Large intestine (tissue), 3 donors: Measurements from ENCODE around the gene ACBD6. TPM values are rescaled to one million over a fixed set of nuclear protein-coding genes. Genes with fewer than 3 reads are reported as not detected.
"Not testable (repeated sequence)": the region's sequence is repeated elsewhere in the genome, so short reads cannot be mapped to it uniquely, and the experiment has no call there.

ENCODE experiments used
- DNase-seq, 2 donors: peaks; one replicate each; pipeline versions ENCODE4 v3.0.0 to v3.0.0-alpha.2; 2013
- H3K27ac ChIP-seq: one replicate; pipeline ENCODE4 v1.5.1; 2013; ENCODE audit warnings: low read length
- H3K27me3 ChIP-seq: 2 replicates; pipeline ENCODE4 v1.6.1; 2013; ENCODE audit warnings: low read length; ENCODE audit not compliant: control insufficient read depth, insufficient read depth
- H3K36me3 ChIP-seq: 2 replicates; pipeline ENCODE4 v1.6.1; 2013; ENCODE audit warnings: low read length; ENCODE audit not compliant: control insufficient read depth, insufficient read depth
- H3K4me1 ChIP-seq: one replicate; pipeline ENCODE4 v1.6.1; 2013; ENCODE audit warnings: low read length; ENCODE audit not compliant: control insufficient read depth, insufficient read depth
- H3K4me3 ChIP-seq: one replicate; pipeline ENCODE4 v1.5.1; 2013; ENCODE audit warnings: low read length
- H3K9me3 ChIP-seq: one replicate; pipeline ENCODE4 v1.6.1; 2013; ENCODE audit warnings: mild to moderate bottlenecking, low read depth, low read length, moderate library complexity; ENCODE audit not compliant: control insufficient read depth
- WGBS: methylation state at CpG from one replicate; pipeline ENCODE4 v1.1.5; 2013; ENCODE audit warnings: low lambda C conversion rate; ENCODE audit not compliant: insufficient coverage; 5-methylcytosine and 5-hydroxymethylcytosine counted together
- polyA plus RNA-seq: library from polyadenylated mRNA; unstranded; fragments of 120-200 nt; gene quantifications from one replicate; pipeline ENCODE4 v1.2.1, GENCODE V29; 2013

Gene ACBD6
- polyA plus RNA-seq, 1 donor: 53.9 TPM

- Histone ChIP-seq H3K4me3 (no peak overlapping the region), H3K27me3 (no peaks in the 10 kb centered on the region), H3K4me1 (no peaks in the 10 kb centered on the region), H3K9me3 (peaks cover 6% of the 10 kb centered on the region), H3K36me3 (peaks cover 3% of the 10 kb centered on the region), H3K27ac (no peak overlapping the region)
- 93% methylated on average over 2 of the region's 3 CpGs for WGBS
- no peak for DNase-seq
Observed at GRCh38 chr1:180424848-180425457, 77.4 kb downstream of the ACBD6 start.

- H3K27me3 ChIP-seq: no peaks in the 10 kb centered on the region
- 100% methylated on average over 1 of the region's 1 CpG for WGBS
- peaks cover 6% of the 10 kb centered on the region for H3K9me3 ChIP-seq
- no peaks in the 10 kb centered on the region for H3K4me1 ChIP-seq
- peaks cover 8% of the 10 kb centered on the region for H3K36me3 ChIP-seq
- H3K27ac ChIP-seq: no peak overlapping the region
- no peak overlapping the region for H3K4me3 ChIP-seq
- DNase-seq: no peak
Observed at GRCh38 chr1:180421614-180422013, 80.8 kb downstream of the ACBD6 start.

GRCh38 chr1:180421145-180421544 is 81.2 kb downstream of the ACBD6 start:
- H3K4me1 ChIP-seq, H3K27me3 ChIP-seq, DNase-seq, H3K4me3 ChIP-seq, H3K36me3 ChIP-seq, H3K27ac ChIP-seq, H3K9me3 ChIP-seq: not testable (repeated sequence)
- WGBS: no CpG with 5 or more reads among the region's 1 CpG

GRCh38 chr1:180415985-180416633 is 86.3 kb downstream of the ACBD6 start:
- H3K27ac ChIP-seq: no peak overlapping the region
- H3K9me3 ChIP-seq: no peaks in the 10 kb centered on the region
- H3K4me3 ChIP-seq: no peak overlapping the region
- no peak for DNase-seq
- no peaks in the 10 kb centered on the region for H3K27me3 ChIP-seq
- WGBS: 0% methylated on average over 1 of the region's 2 CpGs
- no peaks in the 10 kb centered on the region for H3K4me1 ChIP-seq
- peaks cover 8% of the 10 kb centered on the region for H3K36me3 ChIP-seq

- H3K27ac ChIP-seq: no peak overlapping the region
- peaks cover 10% of the 10 kb centered on the region for H3K36me3 ChIP-seq
- 94% methylated on average over 3 of the region's 8 CpGs for WGBS
- H3K9me3 ChIP-seq: no peaks in the 10 kb centered on the region
- no peaks in the 10 kb centered on the region for H3K4me1 ChIP-seq
- DNase-seq: no peak
- H3K27me3 ChIP-seq: no peaks in the 10 kb centered on the region
- no peak overlapping the region for H3K4me3 ChIP-seq
Observed at GRCh38 chr1:180415236-180415848, 87.0 kb downstream of the ACBD6 start.

- Histone ChIP-seq H3K9me3 (no peaks in the 10 kb centered on the region), H3K36me3 (peaks cover 6% of the 10 kb centered on the region), H3K27me3 (no peaks in the 10 kb centered on the region), H3K27ac (no peak overlapping the region), H3K4me3 (no peak overlapping the region), H3K4me1 (no peaks in the 10 kb centered on the region)
- DNase-seq: no peak
- no CpG with 5 or more reads among the region's 4 CpGs for WGBS
Observed at GRCh38 chr1:180412583-180412982, 89.8 kb downstream of the ACBD6 start.

GRCh38 chr1:180408128-180408527 is 94.2 kb downstream of the ACBD6 start:
- H3K9me3 ChIP-seq, H3K4me1 ChIP-seq, DNase-seq, H3K36me3 ChIP-seq, H3K27ac ChIP-seq, H3K27me3 ChIP-seq, H3K4me3 ChIP-seq: not testable (repeated sequence)
- no CpG with 5 or more reads among the region's 1 CpG for WGBS

GRCh38 chr1:180407051-180407450 is 95.3 kb downstream of the ACBD6 start:
- Histone ChIP-seq H3K4me3 (no peak overlapping the region), H3K9me3 (no peaks in the 10 kb centered on the region), H3K36me3 (peaks cover 6% of the 10 kb centered on the region), H3K27ac (no peak overlapping the region), H3K27me3 (no peaks in the 10 kb centered on the region), H3K4me1 (no peaks in the 10 kb centered on the region)
- no CpG with 5 or more reads among the region's 2 CpGs for WGBS
- DNase-seq: no peak

GRCh38 chr1:180402551-180402950 is 99.8 kb downstream of the ACBD6 start:
- WGBS: 96% methylated on average over 4 of the region's 6 CpGs
- H3K27ac ChIP-seq: no peak overlapping the region
- no peaks in the 10 kb centered on the region for H3K27me3 ChIP-seq
- DNase-seq: no peak
- H3K36me3 ChIP-seq: no peaks in the 10 kb centered on the region
- H3K9me3 ChIP-seq: no peaks in the 10 kb centered on the region
- H3K4me1 ChIP-seq: no peaks in the 10 kb centered on the region
- no peak overlapping the region for H3K4me3 ChIP-seq

GRCh38 chr1:180402001-180402400 is 100.4 kb downstream of the ACBD6 start:
- Histone ChIP-seq H3K9me3 (no peaks in the 10 kb centered on the region), H3K4me1 (no peaks in the 10 kb centered on the region), H3K27ac (no peak overlapping the region), H3K4me3 (no peak overlapping the region), H3K36me3 (peaks cover 3% of the 10 kb centered on the region), H3K27me3 (no peaks in the 10 kb centered on the region)
- no peak for DNase-seq
- no CpG with 5 or more reads among the region's 1 CpG for WGBS
